Measurements from ENCODE around the gene PRKG1.

GRCh38 chr10:51696251-51696650 is 622.0 kb downstream of the PRKG1 start:
- TF ChIP-seq CTCF (conservative IDR thresholded peaks at IDR 0.05 in 1 of 2, IDR thresholded peaks at IDR 0.05 in 1 of 2; ENCODE audit: low read depth in 1 of 2, low read length in 2 of 2), result no peak
- no peak for TF ChIP-seq EZH2 (IDR thresholded peaks at IDR 0.05; ENCODE audit: low read length, missing control alignments)
